Measurements from ENCODE around the gene CAPZB. TPM values are rescaled to one million over a fixed set of nuclear protein-coding genes. Genes with fewer than 3 reads are reported as not detected.

Gene CAPZB
- total and polyA plus RNA-seq, 2 of the 4 experiments (the other 2 are of a cell fraction): 216 to 304 TPM

DNA sequence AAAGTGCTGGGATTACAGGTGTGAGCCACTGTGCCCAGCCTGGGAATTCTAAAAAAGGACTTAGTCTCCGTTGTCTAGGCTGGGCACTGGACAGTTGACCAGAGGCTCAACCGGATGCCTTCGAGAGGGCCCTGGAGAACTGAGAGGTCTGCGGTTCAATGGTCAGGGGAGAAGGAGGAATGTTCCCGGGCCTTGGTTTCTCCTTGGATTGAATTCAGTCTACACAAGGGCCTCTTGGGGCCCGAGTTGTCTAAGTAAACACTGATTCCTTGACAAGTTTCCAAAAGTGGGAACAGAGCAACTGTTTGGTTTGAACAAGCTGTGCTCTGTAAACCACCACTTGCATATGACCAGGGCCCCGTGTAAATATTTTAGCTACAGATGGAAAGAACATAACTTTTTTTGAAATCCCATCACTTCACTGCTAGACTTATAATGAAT lies 29.1 kb upstream of the CAPZB start:
- no peaks in the 10 kb centered on the region for H3K9me1 ChIP-seq (ENCODE audit: insufficient read depth, low read length)
- peaks cover 5% of the 10 kb centered on the region; the same call in 1 of the 2 replicates for H3K4me1 ChIP-seq (ENCODE audit: control insufficient read depth, insufficient read depth, low read length)
- H3K18ac ChIP-seq (ENCODE audit: low read depth, low read length): peak overlapping the region; percentile 16; the same call in 1 of the 2 replicates
- H2AK9ac ChIP-seq (replicated peaks; ENCODE audit: low read depth, low read length, poor library complexity): no peak overlapping the region
- no peak overlapping the region for H3K23ac ChIP-seq (ENCODE audit: low read depth, low read length)
- TF ChIP-seq FOS (IDR thresholded peaks at IDR 0.05; ENCODE audit: low read depth, low read length): no peak
- no peak for TF ChIP-seq RFX5 (IDR thresholded peaks at IDR 0.05; ENCODE audit: low read depth, low read length)
- TF ChIP-seq, protein P1, sequence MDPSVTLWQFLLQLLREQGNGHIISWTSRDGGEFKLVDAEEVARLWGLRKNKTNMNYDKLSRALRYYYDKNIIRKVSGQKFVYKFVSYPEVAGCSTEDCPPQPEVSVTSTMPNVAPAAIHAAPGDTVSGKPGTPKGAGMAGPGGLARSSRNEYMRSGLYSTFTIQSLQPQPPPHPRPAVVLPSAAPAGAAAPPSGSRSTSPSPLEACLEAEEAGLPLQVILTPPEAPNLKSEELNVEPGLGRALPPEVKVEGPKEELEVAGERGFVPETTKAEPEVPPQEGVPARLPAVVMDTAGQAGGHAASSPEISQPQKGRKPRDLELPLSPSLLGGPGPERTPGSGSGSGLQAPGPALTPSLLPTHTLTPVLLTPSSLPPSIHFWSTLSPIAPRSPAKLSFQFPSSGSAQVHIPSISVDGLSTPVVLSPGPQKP (IDR thresholded peaks at IDR 0.05; ENCODE audit: borderline replicate concordance, low read depth, low read length): no peak
- TF ChIP-seq POLR2A (IDR thresholded peaks at IDR 0.05; ENCODE audit: low read depth, low read length): no peak
- TF ChIP-seq, protein P2, sequence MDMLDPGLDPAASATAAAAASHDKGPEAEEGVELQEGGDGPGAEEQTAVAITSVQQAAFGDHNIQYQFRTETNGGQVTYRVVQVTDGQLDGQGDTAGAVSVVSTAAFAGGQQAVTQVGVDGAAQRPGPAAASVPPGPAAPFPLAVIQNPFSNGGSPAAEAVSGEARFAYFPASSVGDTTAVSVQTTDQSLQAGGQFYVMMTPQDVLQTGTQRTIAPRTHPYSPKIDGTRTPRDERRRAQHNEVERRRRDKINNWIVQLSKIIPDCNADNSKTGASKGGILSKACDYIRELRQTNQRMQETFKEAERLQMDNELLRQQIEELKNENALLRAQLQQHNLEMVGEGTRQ (IDR thresholded peaks at IDR 0.05; ENCODE audit: low read depth, low read length): no peak
- TF ChIP-seq BHLHE40 (IDR thresholded peaks at IDR 0.05; ENCODE audit: low read depth, low read length): no peak
- no peak for TF ChIP-seq RAD21 (IDR thresholded peaks at IDR 0.05; ENCODE audit: low read length)
- TF ChIP-seq, protein P3, sequence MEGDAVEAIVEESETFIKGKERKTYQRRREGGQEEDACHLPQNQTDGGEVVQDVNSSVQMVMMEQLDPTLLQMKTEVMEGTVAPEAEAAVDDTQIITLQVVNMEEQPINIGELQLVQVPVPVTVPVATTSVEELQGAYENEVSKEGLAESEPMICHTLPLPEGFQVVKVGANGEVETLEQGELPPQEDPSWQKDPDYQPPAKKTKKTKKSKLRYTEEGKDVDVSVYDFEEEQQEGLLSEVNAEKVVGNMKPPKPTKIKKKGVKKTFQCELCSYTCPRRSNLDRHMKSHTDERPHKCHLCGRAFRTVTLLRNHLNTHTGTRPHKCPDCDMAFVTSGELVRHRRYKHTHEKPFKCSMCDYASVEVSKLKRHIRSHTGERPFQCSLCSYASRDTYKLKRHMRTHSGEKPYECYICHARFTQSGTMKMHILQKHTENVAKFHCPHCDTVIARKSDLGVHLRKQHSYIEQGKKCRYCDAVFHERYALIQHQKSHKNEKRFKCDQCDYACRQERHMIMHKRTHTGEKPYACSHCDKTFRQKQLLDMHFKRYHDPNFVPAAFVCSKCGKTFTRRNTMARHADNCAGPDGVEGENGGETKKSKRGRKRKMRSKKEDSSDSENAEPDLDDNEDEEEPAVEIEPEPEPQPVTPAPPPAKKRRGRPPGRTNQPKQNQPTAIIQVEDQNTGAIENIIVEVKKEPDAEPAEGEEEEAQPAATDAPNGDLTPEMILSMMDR (conservative IDR thresholded peaks at IDR 0.05; ENCODE audit: low read depth, low read length): no peak
- TF ChIP-seq MAFK (IDR thresholded peaks at IDR 0.05; ENCODE audit: low read depth, low read length): no peak
- no peak for TF ChIP-seq CEBPB (IDR thresholded peaks at IDR 0.05; ENCODE audit: low read depth, low read length)
- no peak for TF ChIP-seq CHD1 (IDR thresholded peaks at IDR 0.05; ENCODE audit: low read depth, low read length)
- H2BK20ac ChIP-seq (ENCODE audit: low read depth, low read length): peak overlapping the region; percentile 63; the same call in 1 of the 2 replicates
- H3K56ac ChIP-seq (ENCODE audit: extremely low read depth, insufficient read depth, low read length): no peak overlapping the region
- no peak overlapping the region for H4K91ac ChIP-seq (ENCODE audit: insufficient read depth, low read depth, low read length)
- intact Hi-C loops (cut with micrococcal nuclease) (loop anchor here (5.0 kb wide), 1 partner anchor 43 kb away; no protein-coding TSS in a partner anchor), dilution Hi-C loops (cut with HindIII; ENCODE audit: low sequenced_read_pairs, unreplicated experiment) (no loop called here), in situ Hi-C loops (cut with MboI; ENCODE audit: low sequenced_read_pairs) (no loop called here)
- DNase-seq (peak; percentile 77), ATAC-seq (ENCODE audit: low read depth) (peak; percentile 88)
- peak overlapping the region; percentile 77; the same call in 1 of the 2 replicates for H3K27ac ChIP-seq (ENCODE audit: insufficient read depth, low read length)
- H3K9ac ChIP-seq (ENCODE audit: low read depth, low read length): no peak overlapping the region
- H3K4me3 ChIP-seq (ENCODE audit: insufficient read depth, low read depth, low read length): no peak overlapping the region
- peak overlapping the region; percentile 1 for H2AFZ ChIP-seq (replicated peaks; ENCODE audit: low read length, poor library complexity)
- H3K14ac ChIP-seq (replicated peaks; ENCODE audit: low read depth, low read length): no peak overlapping the region
- H3K36me3 ChIP-seq (ENCODE audit: control insufficient read depth, insufficient read depth, low read length): no peaks in the 10 kb centered on the region
- H2BK5ac ChIP-seq (ENCODE audit: low read depth, low read length, poor library complexity, severe bottlenecking): no peak overlapping the region
- CTCF ChIA-PET: interaction anchor here (1.3 kb wide), 1 partner anchor 12 kb away, joined by 3 read pairs; no protein-coding TSS in a partner anchor
- H3K4me2 ChIP-seq (ENCODE audit: low read depth, low read length): no peak overlapping the region
- no peak overlapping the region; a peak in 1 of 4 replicates for H4K8ac ChIP-seq (ENCODE audit: low read depth in 2 of 2, low read length in 2 of 2)
- peak overlapping the region; percentile 26; the same call in 1 of the 2 replicates for H3K4ac ChIP-seq (ENCODE audit: low read depth, low read length)
- no peak overlapping the region for H2BK15ac ChIP-seq (ENCODE audit: low read depth, low read length)
- no peak overlapping the region for H2AK5ac ChIP-seq (ENCODE audit: low read depth, low read length)
- peaks cover 3% of the 10 kb centered on the region; the same call in 1 of the 2 replicates for H3K27me3 ChIP-seq (ENCODE audit: control insufficient read depth, insufficient read depth, low read length)
- no peaks in the 10 kb centered on the region for H3K79me1 ChIP-seq (ENCODE audit: low read depth in 1 of 2, low read length in 2 of 2)
- H4K20me1 ChIP-seq (ENCODE audit: insufficient read depth, low read length): no peaks in the 10 kb centered on the region
- H3K9me3 ChIP-seq (ENCODE audit: control insufficient read depth, insufficient read depth, low read length): peaks cover 6% of the 10 kb centered on the region
- 28% methylated on average over 4 of the region's 7 CpGs; no CpG with 5 or more reads in 1 of the 2 experiments for WGBS, 2 experiments (ENCODE audit: extremely low coverage in 2 of 2, insufficient read length in 1 of 2)
- H2BK120ac ChIP-seq (ENCODE audit: low read depth, low read length): peak overlapping the region; percentile 26; the same call in 1 of the 2 replicates
- BruUV-seq (replicated peaks): no TSS peak
- H4K5ac ChIP-seq (ENCODE audit: low read depth, low read length): no peak overlapping the region; the same call in 1 of the 2 replicates
- POLR2A ChIA-PET (ENCODE audit: unreplicated experiment): interaction anchor here (0.5 to 0.6 kb wide), 3 partner anchors 9 to 45 kb away, joined by 3 to 4 read pairs (median 3); no protein-coding TSS in a partner anchor
